HepG2 (cell line): ENCODE data around the gene PIP5K1A. TPM values are rescaled to one million over a fixed set of nuclear protein-coding genes. Genes with fewer than 3 reads are reported as not detected.
A peak's percentile ranks its signal among the peaks of the same experiment; 100 is the strongest.

Experiments used
- ATAC-seq: fragments of 200-7000 bp; cut with Tn5 transposase; 3 replicates; pipeline ENCODE4 v1.9.1; 2020; ENCODE audit warnings: mild to moderate bottlenecking, moderate library complexity
- BruUV-seq: library from RNA; stranded (reverse); fragments of 400-500 nt; replicated peaks from 2 replicates; lab custom pipeline; 2021; lab: Mats Ljungman, UMichigan
- CTCF ChIA-PET: fragments of 300-600 bp; formaldehyde crosslinking; extraction: SDS; loops from one replicate; lab custom pipeline; 2021; ENCODE audit warnings: low total read pairs, inconsistent platforms, low intra/inter-chr PET ratio; lab: Yijun Ruan, JAX
- POLR2A ChIA-PET: fragments of 350-600 bp; sonication (Branson Sonifier 250); formaldehyde crosslinking; loops from one replicate; lab custom pipeline; 2020; ENCODE audit warnings: antibody characterized with exemption, inconsistent platforms; lab: Yijun Ruan, JAX
- DNase-seq: peaks from one replicate; pipeline ENCODE4 v3.0.0-alpha.2; 2015; ENCODE audit warnings: low spot score
- FAIRE-seq: peaks from 3 replicates; lab custom pipeline; 2011; peaks lifted over from hg19 to GRCh38; lab: Jason Lieb, UNC
- H2AFZ ChIP-seq: one replicate; pipeline ENCODE4 v1.6.1; 2011; ENCODE audit warnings: low read length, inconsistent platforms
- H3K27ac ChIP-seq: fragments of 300-600 bp; 3 replicates; pipeline ENCODE4 v1.8.0; 2011; ENCODE audit warnings: mixed run types, mild to moderate bottlenecking, mixed read lengths, low read length, inconsistent platforms; ENCODE audit not compliant: insufficient read depth; ENCODE audit errors: extremely low read length
- H3K27me3 ChIP-seq, 2 experiments: fragments of 200-600 bp in 1 of 2; 2 replicates in 1 of 2; 3 replicates in 1 of 2; pipeline versions ENCODE4 v1.6.0 to v1.8.0; 2011; ENCODE audit warnings: low read length in 2 of 2, mild to moderate bottlenecking in 2 of 2, moderate library complexity in 2 of 2, inconsistent platforms in 1 of 2; ENCODE audit not compliant: insufficient read depth in 2 of 2, control insufficient read depth in 1 of 2
- H3K36me3 ChIP-seq, 2 experiments: fragments of 200-600 bp in 1 of 2; replicated peaks in 1 of 2; 2 replicates in 1 of 2; 3 replicates in 1 of 2; pipeline versions ENCODE4 v1.5.1 to v1.8.0; 2011; ENCODE audit warnings: low read length in 2 of 2, inconsistent platforms in 1 of 2; ENCODE audit not compliant: insufficient read depth in 2 of 2, control insufficient read depth in 1 of 2
- H3K4me1 ChIP-seq: 2 replicates; pipeline ENCODE4 v1.5.1; 2012; ENCODE audit warnings: low read length, inconsistent platforms; ENCODE audit not compliant: insufficient read depth
- H3K4me2 ChIP-seq: 2 replicates; pipeline ENCODE4 v1.6.0; 2011; ENCODE audit warnings: low read depth, low read length, inconsistent platforms
- H3K4me3 ChIP-seq, 3 experiments: fragments of 200-600 bp in 1 of 3; sonication (generic), shearing (Covaris generic) in 1 of 3; replicated peaks in 1 of 3; 2 replicates each; pipeline ENCODE4 v1.5.1; 2011 to 2016; ENCODE audit warnings: low read length in 3 of 3, inconsistent platforms in 2 of 3, low read depth in 2 of 3, mild to moderate bottlenecking in 2 of 3, control low read depth in 1 of 3, mixed read lengths in 1 of 3; ENCODE audit not compliant: insufficient read depth in 1 of 3
- H3K79me2 ChIP-seq: one replicate; pipeline ENCODE4 v1.6.1; 2011; ENCODE audit warnings: low read length, inconsistent platforms; ENCODE audit not compliant: insufficient read depth
- H3K9ac ChIP-seq: 2 replicates; pipeline ENCODE4 v1.6.0; 2011; ENCODE audit warnings: mild to moderate bottlenecking, low read depth, low read length, inconsistent platforms; ENCODE audit not compliant: insufficient read depth
- H3K9me3 ChIP-seq: 2 replicates; pipeline ENCODE4 v1.5.1; 2012; ENCODE audit warnings: mild to moderate bottlenecking, low read length
- H4K20me1 ChIP-seq: 2 replicates; pipeline ENCODE4 v1.6.0; 2011; ENCODE audit warnings: inconsistent platforms, mild to moderate bottlenecking, low read length, moderate library complexity; ENCODE audit not compliant: insufficient read depth
- ARHGAP35 ChIP-seq: sonication (generic); formaldehyde crosslinking; IDR thresholded peaks from 2 replicates; pipeline ENCODE4 v1.9.0; 2022; ENCODE audit warnings: mild to moderate bottlenecking, inconsistent platforms, moderate library complexity, missing genetic modification reagents, borderline replicate concordance
- CHD4 ChIP-seq: fragments of 200-600 bp; sonication (generic); IDR thresholded peaks from 2 replicates; pipeline ENCODE4 v1.7.0; 2017; ENCODE audit warnings: mild to moderate bottlenecking, low read length, borderline replicate concordance
- HCFC1 ChIP-seq: fragments of 150-350 bp; IDR thresholded peaks from 2 replicates; pipeline ENCODE4 v1.6.1; 2014; ENCODE audit warnings: low read depth, low read length
- MEIS2 ChIP-seq: sonication (generic); formaldehyde crosslinking; IDR thresholded peaks from 2 replicates; pipeline ENCODE4 v1.9.0; 2021; ENCODE audit warnings: mild to moderate bottlenecking, missing genetic modification reagents
- PRPF4 ChIP-seq: fragments of 200-400 bp; formaldehyde crosslinking; IDR thresholded peaks from 2 replicates; pipeline ENCODE4 v1.6.1; 2016; ENCODE audit warnings: low read length, low read depth; ENCODE audit not compliant: poor library complexity, severe bottlenecking
- SAP130 ChIP-seq: IDR thresholded peaks from 2 replicates; pipeline ENCODE4 v1.6.1; 2016; ENCODE audit warnings: low read depth
- ZNF256 ChIP-seq: sonication (generic); formaldehyde crosslinking; conservative IDR thresholded peaks from 2 replicates; pipeline ENCODE4 v1.4.0; 2020; ENCODE audit warnings: missing genetic modification reagents
- ZNF34 ChIP-seq: sonication (generic); formaldehyde crosslinking; IDR thresholded peaks from 2 replicates; pipeline ENCODE4 v1.4.0; 2020; ENCODE audit warnings: mild to moderate bottlenecking, missing genetic modification reagents, borderline replicate concordance
- ZNF460 ChIP-seq: sonication (generic); formaldehyde crosslinking; IDR thresholded peaks from 2 replicates; pipeline ENCODE4 v1.5.1; 2020; ENCODE audit warnings: missing genetic modification reagents, mild to moderate bottlenecking, borderline replicate concordance
- ZNF549 ChIP-seq: sonication (generic); formaldehyde crosslinking; IDR thresholded peaks from 2 replicates; pipeline ENCODE4 v1.5.0; 2020; ENCODE audit warnings: missing genetic modification reagents
- ZNF577 ChIP-seq: sonication (generic); formaldehyde crosslinking; IDR thresholded peaks from 2 replicates; pipeline ENCODE4 v1.4.0; 2020; ENCODE audit warnings: mild to moderate bottlenecking, low read depth, missing genetic modification reagents, borderline replicate concordance
- ZNF629 ChIP-seq: sonication (generic); formaldehyde crosslinking; conservative IDR thresholded peaks from 2 replicates; pipeline ENCODE4 v1.5.0; 2020; ENCODE audit warnings: missing genetic modification reagents
- WGBS: methylation state at CpG from one replicate; pipeline ENCODE4 v1.1.6; 2017; ENCODE audit warnings: low lambda C conversion rate; 5-methylcytosine and 5-hydroxymethylcytosine counted together
- in situ Hi-C: cut with HindIII; loops from 2 replicates; pipeline ENCODE4 v1.10.0; 2017; ENCODE audit warnings: low pct_unique_long_range_greater_than_20kb; ENCODE audit not compliant: extremely low pct_ligation_motif_present
- intact Hi-C: fragments of 100-400 bp; cut with micrococcal nuclease; formaldehyde crosslinking; loops from one replicate; pipeline ENCODE4 v1.10.0; 2022; ENCODE audit not compliant: unreplicated experiment
- polyA plus RNA-seq, 8 experiments: library from polyadenylated mRNA; depleted of rRNA in 3 of 8; stranded (reverse) in 7 of 8; unstranded in 1 of 8; fragments of >200 nt; fragmentation: Illumina TruSeq in 4 of 8; extraction: Trizol in 4 of 8; gene quantifications; 2 replicates each; pipeline versions ENCODE4 v1.2.1 to v1.2.3, GENCODE V29; 2011 to 2016; ENCODE audit warnings: low read depth in 4 of 8, missing spikeins in 1 of 8, mixed read lengths in 1 of 8; ENCODE audit not compliant: insufficient read depth in 1 of 8
- total RNA-seq, 5 experiments: library from RNA; depleted of rRNA; stranded (reverse); fragments of >200 nt; fragmentation: Illumina TruSeq; extraction: Trizol; gene quantifications; 2 replicates each; pipeline ENCODE4 v1.2.3, GENCODE V29; 2016; ENCODE audit warnings: low read depth in 1 of 5
- TF ChIP-seq, protein P1 (sequence below): sonication (generic); formaldehyde crosslinking; conservative IDR thresholded peaks from 2 replicates; pipeline ENCODE4 v1.4.0; 2020; ENCODE audit warnings: missing genetic modification reagents
- TF ChIP-seq, protein P2 (sequence below): sonication (generic); formaldehyde crosslinking; IDR thresholded peaks from 2 replicates; pipeline ENCODE4 v1.9.0; 2021; ENCODE audit warnings: missing genetic modification reagents, mild to moderate bottlenecking, borderline replicate concordance

PIP5K1A gene
- total and polyA plus RNA-seq, 2 of the 13 experiments (the other 11 are each of a cell fraction or from before 2014, with no cell fraction given), result 45.3 to 65.1 TPM

DNA sequence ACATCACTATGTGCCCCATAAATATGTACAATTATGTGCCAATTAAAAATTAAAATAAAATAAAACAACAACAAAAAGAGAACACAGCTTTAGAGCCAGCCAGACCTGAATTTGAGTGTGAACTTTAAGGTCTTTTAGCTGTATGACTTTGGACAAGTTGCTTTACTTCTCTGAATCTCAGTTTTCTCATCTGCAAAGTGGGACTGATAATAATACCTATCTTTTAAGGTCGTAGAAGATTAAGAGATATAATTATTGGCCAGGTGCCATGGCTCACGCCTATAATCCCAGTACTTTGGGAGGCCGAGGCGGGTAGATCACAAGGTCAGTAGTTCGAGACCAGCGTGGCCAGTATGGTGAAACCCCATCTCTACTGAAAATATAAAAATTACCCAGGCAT, 5.0 kb upstream of the PIP5K1A start:
- no peaks in the 10 kb centered on the region for H3K9me3 ChIP-seq
- H3K36me3 ChIP-seq, result no peaks in the 10 kb centered on the region
- H4K20me1 ChIP-seq, result no peaks in the 10 kb centered on the region
- FAIRE-seq, result no peak
- no peak overlapping the region for H3K4me3 ChIP-seq
- H3K27ac ChIP-seq, result no peak overlapping the region
- H3K79me2 ChIP-seq, result peaks cover 14% of the 10 kb centered on the region
- H3K27me3 ChIP-seq, result no peaks in the 10 kb centered on the region
- TF ChIP-seq CHD4 (0 out of 2 replicates have a peak, but pooled peaks have one; percentile 42), SAP130 (CRISPR knock-in tag) (no peak), ZNF34 (CRISPR knock-in tag) (no peak), ZNF629 (CRISPR knock-in tag) (peak; percentile 73)
- TF ChIP-seq, protein P1, sequence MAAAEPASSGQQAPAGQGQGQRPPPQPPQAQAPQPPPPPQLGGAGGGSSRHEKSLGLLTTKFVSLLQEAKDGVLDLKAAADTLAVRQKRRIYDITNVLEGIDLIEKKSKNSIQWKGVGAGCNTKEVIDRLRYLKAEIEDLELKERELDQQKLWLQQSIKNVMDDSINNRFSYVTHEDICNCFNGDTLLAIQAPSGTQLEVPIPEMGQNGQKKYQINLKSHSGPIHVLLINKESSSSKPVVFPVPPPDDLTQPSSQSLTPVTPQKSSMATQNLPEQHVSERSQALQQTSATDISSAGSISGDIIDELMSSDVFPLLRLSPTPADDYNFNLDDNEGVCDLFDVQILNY (CRISPR knock-in tag), result no peak
- ChIA-PET CTCF (no interaction called here), POLR2A (no interaction called here)
- WGBS, result 37% methylated on average over 6 of the region's 6 CpGs
- peaks cover 40% of the 10 kb centered on the region for H3K4me1 ChIP-seq
- ATAC-seq, result no peak
- no peak for DNase-seq
- no TSS peak for BruUV-seq
- in situ Hi-C loops (no loop called here), intact Hi-C loops (no loop called here)
- H2AFZ ChIP-seq, result no peak overlapping the region
- no peak overlapping the region for H3K9ac ChIP-seq
- no peak overlapping the region for H3K4me2 ChIP-seq

DNA sequence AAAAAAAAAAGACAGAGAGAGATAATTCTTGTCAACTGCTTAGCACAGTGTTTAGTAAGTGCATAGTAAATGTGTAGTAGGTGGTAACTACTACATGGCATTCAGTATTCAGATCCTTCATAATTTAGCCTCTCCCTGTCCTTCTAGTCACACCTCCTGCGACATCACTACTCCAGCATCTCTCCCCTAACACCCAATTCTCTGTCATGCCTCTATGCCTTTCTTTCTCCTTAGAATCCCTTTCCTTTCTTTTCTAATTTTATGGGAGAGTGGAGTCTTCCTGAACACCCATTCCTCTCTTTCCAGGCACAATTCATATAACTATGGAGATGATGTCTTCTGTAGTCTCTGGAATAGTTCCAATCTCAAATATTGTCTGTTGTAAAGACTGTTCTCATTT, 4.5 kb upstream of the PIP5K1A start:
- intact Hi-C loops (no loop called here), in situ Hi-C loops (no loop called here)
- no TSS peak for BruUV-seq
- 40% methylated on average over 1 of the region's 1 CpG for WGBS
- Histone ChIP-seq H3K9me3 (no peaks in the 10 kb centered on the region), H3K4me3 (no peak overlapping the region), H3K27me3 (no peaks in the 10 kb centered on the region; a peak in 1 of 5 replicates), H3K36me3 (no peaks in the 10 kb centered on the region), H3K27ac (no peak overlapping the region), H4K20me1 (no peaks in the 10 kb centered on the region), H3K4me1 (peaks cover 36% of the 10 kb centered on the region), H3K79me2 (peaks cover 11% of the 10 kb centered on the region), H2AFZ (no peak overlapping the region), H3K4me2 (no peak overlapping the region), H3K9ac (no peak overlapping the region)
- DNase-seq, result no peak
- CTCF ChIA-PET, result no interaction called here
- POLR2A ChIA-PET, result no interaction called here
- FAIRE-seq, result no peak
- ATAC-seq, result no peak
- TF ChIP-seq ZNF256 (CRISPR knock-in tag), result no peak
- no peak for TF ChIP-seq ZNF577 (CRISPR knock-in tag)
- TF ChIP-seq MEIS2 (CRISPR knock-in tag), result no peak
- no peak for TF ChIP-seq PRPF4
- TF ChIP-seq ARHGAP35 (CRISPR knock-in tag), result no peak
- TF ChIP-seq ZNF460 (CRISPR knock-in tag), result no peak
- TF ChIP-seq HCFC1, result no peak
- TF ChIP-seq, protein P2, sequence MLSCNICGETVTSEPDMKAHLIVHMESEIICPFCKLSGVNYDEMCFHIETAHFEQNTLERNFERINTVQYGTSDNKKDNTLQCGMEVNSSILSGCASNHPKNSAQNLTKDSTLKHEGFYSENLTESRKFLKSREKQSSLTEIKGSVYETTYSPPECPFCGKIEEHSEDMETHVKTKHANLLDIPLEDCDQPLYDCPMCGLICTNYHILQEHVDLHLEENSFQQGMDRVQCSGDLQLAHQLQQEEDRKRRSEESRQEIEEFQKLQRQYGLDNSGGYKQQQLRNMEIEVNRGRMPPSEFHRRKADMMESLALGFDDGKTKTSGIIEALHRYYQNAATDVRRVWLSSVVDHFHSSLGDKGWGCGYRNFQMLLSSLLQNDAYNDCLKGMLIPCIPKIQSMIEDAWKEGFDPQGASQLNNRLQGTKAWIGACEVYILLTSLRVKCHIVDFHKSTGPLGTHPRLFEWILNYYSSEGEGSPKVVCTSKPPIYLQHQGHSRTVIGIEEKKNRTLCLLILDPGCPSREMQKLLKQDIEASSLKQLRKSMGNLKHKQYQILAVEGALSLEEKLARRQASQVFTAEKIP (CRISPR knock-in tag), result no peak
- TF ChIP-seq ZNF549 (CRISPR knock-in tag), result no peak
